H1 (cell line): ENCODE measurements around the gene WASL. TPM values are rescaled to one million over a fixed set of nuclear protein-coding genes. Genes with fewer than 3 reads are reported as not detected.

Source experiments
- CTCF ChIA-PET: fragments of 300-600 bp; sonication (Branson Sonifier 250); formaldehyde crosslinking; loops from one replicate; lab custom pipeline; 2021; ENCODE audit not compliant: partially characterized antibody; lab: Charles Lee
- POLR2A ChIA-PET: fragments of 300-600 bp; sonication (Branson Sonifier 250); formaldehyde crosslinking; loops from one replicate; lab custom pipeline; 2021; ENCODE audit warnings: inconsistent platforms; ENCODE audit not compliant: partially characterized antibody; lab: Charles Lee
- DNase-seq, 2 experiments: peaks; one replicate each; pipeline versions ENCODE4 v3.0.0 to v3.0.0-alpha.2; 2010 to 2022; ENCODE audit warnings: low spot score in 2 of 2, low read depth in 1 of 2, mixed read lengths in 1 of 2
- FAIRE-seq: peaks from 2 replicates; lab custom pipeline; 2011; peaks lifted over from hg19 to GRCh38; lab: Jason Lieb, UNC
- H2AFZ ChIP-seq: 2 replicates; pipeline ENCODE4 v1.8.1; 2012; ENCODE audit warnings: low read length, inconsistent platforms
- H2AK5ac ChIP-seq: 2 replicates; pipeline ENCODE4 v1.6.1; 2013; ENCODE audit warnings: low read depth, low read length
- H2BK120ac ChIP-seq: replicated peaks from 2 replicates; pipeline ENCODE3; 2013; ENCODE audit warnings: low read depth, low read length, inconsistent platforms
- H2BK12ac ChIP-seq: 2 replicates; pipeline ENCODE4 v1.6.1; 2013; ENCODE audit warnings: low read depth, low read length
- H2BK15ac ChIP-seq: 2 replicates; pipeline ENCODE4 v1.6.1; 2013; ENCODE audit warnings: low read length
- H2BK20ac ChIP-seq: 2 replicates; pipeline ENCODE4 v1.6.1; 2013; ENCODE audit warnings: low read length
- H2BK5ac ChIP-seq: 2 replicates; pipeline ENCODE4 v1.6.1; 2013; ENCODE audit warnings: low read depth, low read length
- H3K14ac ChIP-seq: 2 replicates; pipeline ENCODE4 v1.6.1; 2013; ENCODE audit warnings: inconsistent platforms; ENCODE audit not compliant: insufficient read length
- H3K18ac ChIP-seq: 2 replicates; pipeline ENCODE4 v1.6.1; 2013; ENCODE audit warnings: low read length; ENCODE audit errors: extremely low read depth
- H3K23ac ChIP-seq: 2 replicates; pipeline ENCODE4 v1.6.1; 2013; ENCODE audit warnings: inconsistent platforms; ENCODE audit not compliant: insufficient read length
- H3K23me2 ChIP-seq: 2 replicates; pipeline ENCODE4 v1.6.1; 2013; ENCODE audit warnings: low read depth, low read length
- H3K27ac ChIP-seq: 2 replicates; pipeline ENCODE4 v1.6.1; 2011; ENCODE audit warnings: low read depth, low read length, inconsistent platforms
- H3K27me3 ChIP-seq, 4 experiments: replicated peaks in 1 of 4; 1 replicate in 1 of 4; 2 replicates in 3 of 4; pipeline versions ENCODE4 v1.6.1 to v1.8.1; 2011 to 2013; ENCODE audit warnings: low read length in 3 of 4, mild to moderate bottlenecking in 3 of 4, inconsistent platforms in 2 of 4, mixed read lengths in 2 of 4, moderate library complexity in 1 of 4; ENCODE audit not compliant: control insufficient read depth in 3 of 4, insufficient read depth in 3 of 4; ENCODE audit errors: extremely low read depth in 1 of 4
- H3K36me3 ChIP-seq, 4 experiments: 2 replicates each; pipeline versions ENCODE4 v1.6.1 to v1.8.1; 2011 to 2013; ENCODE audit warnings: mild to moderate bottlenecking in 4 of 4, low read length in 3 of 4, moderate library complexity in 2 of 4, control low read depth in 1 of 4, inconsistent platforms in 1 of 4; ENCODE audit not compliant: insufficient read depth in 4 of 4, control insufficient read depth in 2 of 4
- H3K4ac ChIP-seq: replicated peaks from 2 replicates; pipeline ENCODE3; 2013; ENCODE audit warnings: low read length, low read depth, mixed read lengths, inconsistent platforms; ENCODE audit not compliant: insufficient read length
- H3K4me1 ChIP-seq, 4 experiments: replicated peaks in 1 of 4; 1 replicate in 1 of 4; 2 replicates in 3 of 4; pipeline versions ENCODE4 v1.6.1 to v1.8.1; 2011 to 2013; ENCODE audit warnings: low read length in 3 of 4, inconsistent platforms in 2 of 4, mixed read lengths in 1 of 4; ENCODE audit not compliant: insufficient read depth in 4 of 4, control insufficient read depth in 3 of 4
- H3K4me2 ChIP-seq, 2 experiments: 2 replicates each; pipeline versions ENCODE4 v1.6.1 to v1.8.1; 2011 to 2013; ENCODE audit warnings: low read depth in 2 of 2, low read length in 2 of 2, control low read depth in 1 of 2, inconsistent platforms in 1 of 2, mild to moderate bottlenecking in 1 of 2; ENCODE audit not compliant: insufficient read depth in 1 of 2
- H3K4me3 ChIP-seq, 4 experiments: fragments of 200-600, 300-600 bp in 1 of 4; sonication (generic), shearing (Covaris generic), sonication (Bioruptor Twin) in 1 of 4; 2 replicates each; pipeline versions ENCODE4 v1.5.1 to v1.8.1; 2011 to 2016; ENCODE audit warnings: low read length in 4 of 4, low read depth in 3 of 4, control low read depth in 2 of 4, inconsistent platforms in 2 of 4, mild to moderate bottlenecking in 2 of 4, mixed read lengths in 1 of 4, moderate library complexity in 1 of 4; ENCODE audit not compliant: insufficient read depth in 2 of 4; ENCODE audit errors: extremely low read depth in 1 of 4
- H3K56ac ChIP-seq: replicated peaks from 2 replicates; pipeline ENCODE3; 2013; ENCODE audit warnings: low read depth, mild to moderate bottlenecking, mixed read lengths, low read length, inconsistent platforms; ENCODE audit not compliant: insufficient read length
- H3K79me1 ChIP-seq: 2 replicates; pipeline ENCODE4 v1.6.1; 2013; ENCODE audit warnings: low read depth, low read length, control low read depth
- H3K79me2 ChIP-seq, 2 experiments: 2 replicates each; pipeline versions ENCODE4 v1.6.1 to v1.8.1; 2012 to 2013; ENCODE audit warnings: low read length in 2 of 2, mild to moderate bottlenecking in 2 of 2, inconsistent platforms in 1 of 2; ENCODE audit not compliant: insufficient read depth in 2 of 2, control insufficient read depth in 1 of 2
- H3K9ac ChIP-seq, 4 experiments: replicated peaks in 1 of 4; 1 replicate in 1 of 4; 2 replicates in 3 of 4; pipeline versions ENCODE4 v1.6.1 to v1.8.1; 2011 to 2013; ENCODE audit warnings: low read depth in 3 of 4, low read length in 3 of 4, control low read depth in 2 of 4, mild to moderate bottlenecking in 2 of 4, moderate library complexity in 2 of 4, inconsistent platforms in 1 of 4; ENCODE audit errors: extremely low read depth in 1 of 4
- H3K9me3 ChIP-seq, 2 experiments: 2 replicates each; pipeline versions ENCODE4 v1.6.1 to v1.8.1; 2012 to 2013; ENCODE audit warnings: mild to moderate bottlenecking in 2 of 2, moderate library complexity in 2 of 2, control low read depth in 1 of 2, inconsistent platforms in 1 of 2, low read depth in 1 of 2, low read length in 1 of 2, mixed read lengths in 1 of 2; ENCODE audit not compliant: insufficient read depth in 2 of 2
- H4K20me1 ChIP-seq, 2 experiments: replicated peaks in 1 of 2; 2 replicates each; pipeline versions ENCODE3 to v1.8.1; 2011 to 2013; ENCODE audit warnings: inconsistent platforms in 2 of 2, low read length in 2 of 2, mild to moderate bottlenecking in 1 of 2; ENCODE audit not compliant: insufficient read depth in 2 of 2, control insufficient read depth in 1 of 2
- H4K5ac ChIP-seq: 2 replicates; pipeline ENCODE4 v1.6.1; 2013; ENCODE audit warnings: low read length, low read depth, mixed read lengths, inconsistent platforms; ENCODE audit not compliant: insufficient read length
- H4K8ac ChIP-seq: 2 replicates; pipeline ENCODE4 v1.8.0; 2013; ENCODE audit warnings: mild to moderate bottlenecking, moderate library complexity, low read length, inconsistent platforms; ENCODE audit not compliant: insufficient read depth; ENCODE audit errors: extremely low read depth
- H4K91ac ChIP-seq: replicated peaks from 2 replicates; pipeline ENCODE3; 2013; ENCODE audit warnings: low read length, mixed read lengths, inconsistent platforms; ENCODE audit not compliant: insufficient read length
- BCL11A ChIP-seq, 2 experiments: IDR thresholded peaks; one replicate each; pipeline ENCODE4 v1.6.1; 2011; ENCODE audit warnings: low read depth in 2 of 2, low read length in 2 of 2, mild to moderate bottlenecking in 2 of 2
- BRCA1 ChIP-seq: IDR thresholded peaks from 2 replicates; pipeline ENCODE4 v1.6.1; 2012; ENCODE audit warnings: low read depth, low read length, improper control_type of control experiment
- CEBPB ChIP-seq: IDR thresholded peaks from 2 replicates; pipeline ENCODE4 v1.6.1; 2012; ENCODE audit warnings: low read depth, low read length
- CTBP2 ChIP-seq: IDR thresholded peaks from 2 replicates; pipeline ENCODE4 v1.7.0; 2011; ENCODE audit warnings: borderline replicate concordance, mild to moderate bottlenecking, moderate library complexity, mixed read lengths, low read length; ENCODE audit not compliant: insufficient read depth, insufficient read length
- EP300 ChIP-seq, 2 experiments: IDR thresholded peaks; 1 replicate in 1 of 2; 2 replicates in 1 of 2; pipeline ENCODE4 v1.6.1; 2011 to 2012; ENCODE audit warnings: low read depth in 2 of 2, low read length in 2 of 2, mild to moderate bottlenecking in 2 of 2, borderline replicate concordance in 1 of 2, inconsistent platforms in 1 of 2, moderate library complexity in 1 of 2
- HDAC2 ChIP-seq, 2 experiments: fragments of 300-600 bp in 1 of 2; sonication (generic) in 1 of 2; IDR thresholded peaks; 2 replicates each; pipeline ENCODE4 v1.6.1; 2011 to 2012; ENCODE audit warnings: low read depth in 2 of 2, low read length in 2 of 2, mild to moderate bottlenecking in 2 of 2, moderate library complexity in 2 of 2, borderline replicate concordance in 1 of 2, inconsistent platforms in 1 of 2
- HDAC6 ChIP-seq: IDR thresholded peaks from one replicate; pipeline ENCODE4 v1.7.1; 2012; ENCODE audit warnings: low read depth, mild to moderate bottlenecking, inconsistent platforms, low read length, moderate library complexity
- KDM5A ChIP-seq: fragments of 200-600 bp; IDR thresholded peaks from 2 replicates; pipeline ENCODE4 v1.7.1; 2012; ENCODE audit warnings: mild to moderate bottlenecking, low read length, inconsistent platforms, mixed read lengths
- MAX ChIP-seq: IDR thresholded peaks from 2 replicates; pipeline ENCODE4 v1.6.1; 2012; ENCODE audit warnings: inconsistent platforms
- POLR2A ChIP-seq, 2 experiments: IDR thresholded peaks; 1 replicate in 1 of 2; 2 replicates in 1 of 2; pipeline ENCODE4 v1.6.1; 2011; ENCODE audit warnings: low read depth in 2 of 2, low read length in 2 of 2, mild to moderate bottlenecking in 2 of 2; ENCODE audit errors: control extremely low read depth in 1 of 2
- POU5F1 ChIP-seq: IDR thresholded peaks from 2 replicates; pipeline ENCODE4 v1.6.1; 2011; ENCODE audit warnings: low read depth, mild to moderate bottlenecking, low read length, moderate library complexity
- RFX5 ChIP-seq: IDR thresholded peaks from 2 replicates; pipeline ENCODE4 v1.6.1; 2011; ENCODE audit warnings: low read depth, low read length, improper control_type of control experiment, borderline replicate concordance
- RNF2 ChIP-seq: fragments of 200-900, 300-1000 bp; sonication (generic); IDR thresholded peaks from 2 replicates; pipeline ENCODE4 v1.7.1; 2016; ENCODE audit warnings: borderline replicate concordance, low read depth, mild to moderate bottlenecking, antibody characterized with exemption, low read length; ENCODE audit not compliant: poor library complexity, severe bottlenecking; ENCODE audit errors: missing control alignments
- TEAD4 ChIP-seq: IDR thresholded peaks from 2 replicates; pipeline ENCODE4 v1.6.1; 2012; ENCODE audit warnings: low read depth, low read length, inconsistent platforms, mixed read lengths
- WGBS, 2 experiments: shearing (Covaris generic) in 1 of 2; methylation state at CpG; one replicate each; pipeline versions ENCODE4 v1.1.6 to v1.1.7; 2013 to 2015; ENCODE audit warnings: low lambda C conversion rate in 2 of 2, mixed read lengths in 2 of 2, inconsistent platforms in 1 of 2, low coverage in 1 of 2, missing lambda C conversion rate in 1 of 2; ENCODE audit not compliant: insufficient replicate concordance in 2 of 2, insufficient coverage in 1 of 2, insufficient read length in 1 of 2; ENCODE audit errors: extremely low coverage in 1 of 2, missing lambda C conversion rate in 1 of 2; 5-methylcytosine and 5-hydroxymethylcytosine counted together
- polyA plus RNA-seq, 7 experiments: library from polyadenylated mRNA; depleted of rRNA in 3 of 7; stranded (reverse) in 5 of 7; unstranded in 2 of 7; fragments of >200 nt in 5 of 7; fragments of 200-250 nt in 2 of 7; gene quantifications; 1 replicate in 5 of 7; 2 replicates in 1 of 7; 4 replicates in 1 of 7; pipeline versions ENCODE4 v1.2.1 to v1.2.3, GENCODE V29; 2011 to 2013; ENCODE audit warnings: missing spikeins in 2 of 7, mixed read lengths in 2 of 7
- total RNA-seq: library from RNA; stranded (reverse); fragmentation: NEBNext Ultra II Directional; extraction: Animal tissue kit (Norgen Biotek cat#: 25700); gene quantifications from 2 replicates; pipeline ENCODE4 v1.2.1, GENCODE V29; 2021

The WASL gene
- total and polyA plus RNA-seq, 2 of the 8 experiments (the other 6 are each of a cell fraction or from before 2014, with no cell fraction given): 7.7 to 38.9 TPM

DNA sequence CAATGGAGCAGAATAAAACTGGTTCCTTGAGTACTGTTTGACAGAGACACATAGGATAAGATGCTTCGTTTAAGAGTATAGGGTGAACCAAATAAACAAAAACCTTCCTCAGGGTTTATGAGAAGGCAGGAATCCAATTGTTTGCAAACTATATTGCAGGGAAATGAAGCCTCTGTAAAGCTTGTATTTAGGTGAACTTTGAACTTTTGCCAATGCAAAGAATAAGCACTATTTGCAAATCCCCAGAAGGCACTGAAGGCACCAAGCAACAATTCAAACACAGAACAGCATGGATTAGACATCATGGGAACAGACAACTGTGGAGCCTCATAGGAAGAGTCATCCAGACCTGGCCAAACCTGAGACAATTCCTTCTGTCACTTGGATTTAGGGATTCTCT, 47.1 kb upstream of the WASL start:
- Histone ChIP-seq H3K27ac (no peak overlapping the region), H3K23me2 (no peaks in the 10 kb centered on the region), H2BK120ac (no peak overlapping the region), H4K20me1 (no peaks in the 10 kb centered on the region), H2BK5ac (no peak overlapping the region), H2BK20ac (no peak overlapping the region), H3K4me1 (peaks cover 0 to 3% (median 1%) of the 10 kb centered on the region in 4 experiments; a peak in 2 of 7 replicates), H2AK5ac (no peak overlapping the region), H3K56ac (no peak overlapping the region), H3K4ac (no peak overlapping the region), H4K8ac (no peak overlapping the region), H2BK15ac (no peak overlapping the region), H3K4me2 (no peak overlapping the region), H4K5ac (no peak overlapping the region), H2BK12ac (no peak overlapping the region; the same call in 1 of the 2 replicates), H3K14ac (no peak overlapping the region), H3K79me1 (no peaks in the 10 kb centered on the region), H3K4me3 (no peak overlapping the region), H3K18ac (no peak overlapping the region), H3K79me2 (no peaks in the 10 kb centered on the region), H4K91ac (no peak overlapping the region), H3K23ac (no peak overlapping the region), H3K9ac (no peak overlapping the region), H2AFZ (no peak overlapping the region), H3K36me3 (no peaks in the 10 kb centered on the region), H3K27me3 (no peaks in the 10 kb centered on the region), H3K9me3 (peaks cover 0 to 3% of the 10 kb centered on the region in 2 experiments; a peak in 2 of 4 replicates)
- CTCF ChIA-PET: interaction anchor here (4.0 to 6.0 kb wide), 2 partner anchors 75 to 159 kb away, joined by 11 to 71 read pairs; no protein-coding TSS in a partner anchor
- DNase-seq (no peak), FAIRE-seq (no peak)
- POLR2A ChIA-PET: no interaction called here
- WGBS, 2 experiments: 74% methylated on average over 1 of the region's 1 CpG; no CpG with 5 or more reads in 1 of the 2 experiments
- no peak for TF ChIP-seq HDAC2 (IDR thresholded peaks at IDR 0.05; ENCODE audit: borderline replicate concordance in 1 of 2, low read depth in 2 of 2, low read length in 2 of 2)
- TF ChIP-seq BCL11A (IDR thresholded peaks at IDR 0.05; ENCODE audit: low read depth in 2 of 2, low read length in 2 of 2): no peak
- TF ChIP-seq EP300 (IDR thresholded peaks at IDR 0.05; ENCODE audit: borderline replicate concordance in 1 of 2, low read depth in 2 of 2, low read length in 2 of 2): no peak
- TF ChIP-seq BRCA1: no peak
- no peak for TF ChIP-seq RNF2
- TF ChIP-seq HDAC6: no peak
- TF ChIP-seq TEAD4: no peak
- TF ChIP-seq RFX5: no peak
- no peak for TF ChIP-seq MAX
- no peak for TF ChIP-seq POLR2A (IDR thresholded peaks at IDR 0.05; ENCODE audit: control extremely low read depth in 1 of 2, low read depth in 2 of 2, low read length in 2 of 2)
- no peak for TF ChIP-seq KDM5A
- TF ChIP-seq CEBPB: no peak
- no peak for TF ChIP-seq POU5F1
- TF ChIP-seq CTBP2: no peak
